PC-9 (cell line): Measurements from ENCODE around the gene SCIN. TPM values are rescaled to one million over a fixed set of nuclear protein-coding genes. Genes with fewer than 3 reads are reported as not detected.

Experiments
- BruUV-seq: library from RNA; stranded (reverse); fragments of 400-500 nt; replicated peaks from 2 replicates; lab custom pipeline; 2021; lab: Mats Ljungman, UMichigan
- CTCF ChIA-PET: fragments of 300-600 bp; sonication (Branson Sonifier 250); formaldehyde crosslinking; loops from one replicate; lab custom pipeline; 2022; ENCODE audit warnings: antibody characterized with exemption; lab: Charles Lee
- POLR2A ChIA-PET: fragments of 300-600 bp; sonication (Branson Sonifier 250); formaldehyde crosslinking; loops from one replicate; lab custom pipeline; 2022; ENCODE audit warnings: antibody characterized with exemption; ENCODE audit not compliant: unreplicated experiment; lab: Charles Lee
- DNase-seq, 2 experiments: peaks; one replicate each; pipeline versions ENCODE4 v3.0.0 to v3.0.0-alpha.2; 2015 to 2022; ENCODE audit warnings: mixed read lengths in 1 of 2
- H2AFZ ChIP-seq: fragments of 200-600 bp; sonication (generic); 2 replicates; pipeline ENCODE4 v1.8.1; 2017; ENCODE audit warnings: antibody characterized with exemption
- H3F3A ChIP-seq: fragments of 200-600 bp; sonication (generic); 2 replicates; pipeline ENCODE4 v1.8.1; 2017; ENCODE audit warnings: antibody characterized with exemption, mild to moderate bottlenecking, low read depth; ENCODE audit not compliant: insufficient read depth
- H3K27ac ChIP-seq: fragments of 200-600 bp; sonication (generic); 2 replicates; pipeline ENCODE4 v1.6.1; 2016; ENCODE audit warnings: mixed run types
- H3K27me3 ChIP-seq: fragments of 200-600 bp; sonication (generic); 2 replicates; pipeline ENCODE4 v1.6.1; 2016; ENCODE audit warnings: low read depth, mixed run types; ENCODE audit not compliant: insufficient read depth
- H3K36me3 ChIP-seq: fragments of 200-600 bp; sonication (generic); 2 replicates; pipeline ENCODE4 v1.6.1; 2016; ENCODE audit warnings: low read depth, mixed run types
- H3K4me1 ChIP-seq: fragments of 200-600 bp; sonication (generic); replicated peaks from 2 replicates; pipeline ENCODE4 v1.6.1; 2016; ENCODE audit warnings: mixed run types; ENCODE audit not compliant: insufficient read depth
- H3K4me2 ChIP-seq: fragments of 200-600 bp; sonication (generic); 2 replicates; pipeline ENCODE4 v1.6.1; 2017; ENCODE audit warnings: mixed run types
- H3K4me3 ChIP-seq: fragments of 200-600 bp; sonication (generic); 2 replicates; pipeline ENCODE4 v1.6.1; 2016; ENCODE audit warnings: mixed run types
- H3K79me2 ChIP-seq: fragments of 200-600 bp; sonication (generic); 2 replicates; pipeline ENCODE4 v1.6.1; 2017; ENCODE audit warnings: low read depth, mixed run types
- H3K9me2 ChIP-seq: fragments of 200-600 bp; sonication (generic); 2 replicates; pipeline ENCODE4 v1.8.1; 2017; ENCODE audit warnings: mild to moderate bottlenecking; ENCODE audit not compliant: insufficient read depth
- H3K9me3 ChIP-seq: fragments of 200-600 bp; sonication (generic); 2 replicates; pipeline ENCODE4 v1.8.1; 2016; ENCODE audit warnings: low read depth; ENCODE audit not compliant: insufficient read depth
- H4K20me1 ChIP-seq: fragments of 200-600 bp; sonication (generic); 2 replicates; pipeline ENCODE4 v1.8.1; 2017; ENCODE audit not compliant: insufficient read depth
- EZH2 ChIP-seq: fragments of 200-600 bp; sonication (generic); IDR thresholded peaks from 2 replicates; pipeline ENCODE4 v1.8.0; 2017; ENCODE audit warnings: antibody characterized with exemption, low read depth
- intact Hi-C: fragments of 100-400 bp; cut with micrococcal nuclease; formaldehyde crosslinking; loops from one replicate; pipeline ENCODE4 v1.10.0; 2022; ENCODE audit not compliant: unreplicated experiment
- total RNA-seq: library from RNA; stranded (reverse); gene quantifications from 2 replicates; pipeline ENCODE4 v1.2.3, GENCODE V29; 2021
- TF ChIP-seq, protein P1 (sequence below): fragments of 200-600 bp; sonication (generic); conservative IDR thresholded peaks from 2 replicates; pipeline ENCODE4 v1.6.1; 2017; ENCODE audit warnings: mixed run types, antibody characterized with exemption, mild to moderate bottlenecking, moderate library complexity

The SCIN gene
- total RNA-seq, 1 experiment from 2014 or later, result 0.92 TPM

- no peaks in the 10 kb centered on the region for H3K36me3 ChIP-seq
- POLR2A ChIA-PET, result interaction anchor here (0.7 kb wide), 1 partner anchor 63 kb away, joined by 9 read pairs; no protein-coding TSS in a partner anchor
- no peaks in the 10 kb centered on the region for H3K27me3 ChIP-seq
- no peak for TF ChIP-seq EZH2
- TF ChIP-seq, protein P1, sequence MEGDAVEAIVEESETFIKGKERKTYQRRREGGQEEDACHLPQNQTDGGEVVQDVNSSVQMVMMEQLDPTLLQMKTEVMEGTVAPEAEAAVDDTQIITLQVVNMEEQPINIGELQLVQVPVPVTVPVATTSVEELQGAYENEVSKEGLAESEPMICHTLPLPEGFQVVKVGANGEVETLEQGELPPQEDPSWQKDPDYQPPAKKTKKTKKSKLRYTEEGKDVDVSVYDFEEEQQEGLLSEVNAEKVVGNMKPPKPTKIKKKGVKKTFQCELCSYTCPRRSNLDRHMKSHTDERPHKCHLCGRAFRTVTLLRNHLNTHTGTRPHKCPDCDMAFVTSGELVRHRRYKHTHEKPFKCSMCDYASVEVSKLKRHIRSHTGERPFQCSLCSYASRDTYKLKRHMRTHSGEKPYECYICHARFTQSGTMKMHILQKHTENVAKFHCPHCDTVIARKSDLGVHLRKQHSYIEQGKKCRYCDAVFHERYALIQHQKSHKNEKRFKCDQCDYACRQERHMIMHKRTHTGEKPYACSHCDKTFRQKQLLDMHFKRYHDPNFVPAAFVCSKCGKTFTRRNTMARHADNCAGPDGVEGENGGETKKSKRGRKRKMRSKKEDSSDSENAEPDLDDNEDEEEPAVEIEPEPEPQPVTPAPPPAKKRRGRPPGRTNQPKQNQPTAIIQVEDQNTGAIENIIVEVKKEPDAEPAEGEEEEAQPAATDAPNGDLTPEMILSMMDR, result no peak
- intact Hi-C loops, result no loop called here
- no peaks in the 10 kb centered on the region for H3K79me2 ChIP-seq
- DNase-seq, result no peak
- H3K4me3 ChIP-seq, result no peak overlapping the region
- no peaks in the 10 kb centered on the region for H3K9me2 ChIP-seq
- H3F3A ChIP-seq, result peaks cover 4% of the 10 kb centered on the region; the same call in 1 of the 2 replicates
- no TSS peak for BruUV-seq
- CTCF ChIA-PET, result no interaction called here
- peaks cover 13% of the 10 kb centered on the region for H3K4me1 ChIP-seq
- no peaks in the 10 kb centered on the region for H4K20me1 ChIP-seq
- H2AFZ ChIP-seq, result no peak overlapping the region
- no peak overlapping the region for H3K27ac ChIP-seq
- H3K4me2 ChIP-seq, result no peak overlapping the region
- H3K9me3 ChIP-seq, result no peaks in the 10 kb centered on the region
These were observed 21.4 kb upstream of the SCIN start for GRCh38 chr7:12549106-12549505.

GRCh38 chr7:12550956-12551355 is 19.6 kb upstream of the SCIN start:
- H3K9me3 ChIP-seq, result no peaks in the 10 kb centered on the region
- TF ChIP-seq, protein P1, result no peak
- TF ChIP-seq EZH2, result no peak
- no TSS peak for BruUV-seq
- H3K79me2 ChIP-seq, result no peaks in the 10 kb centered on the region
- POLR2A ChIA-PET, result interaction anchor here (0.7 kb wide), 1 partner anchor 60 kb away, joined by 4 read pairs; no protein-coding TSS in a partner anchor
- H3K36me3 ChIP-seq, result no peaks in the 10 kb centered on the region
- H3K27ac ChIP-seq, result no peak overlapping the region
- H3K27me3 ChIP-seq, result no peaks in the 10 kb centered on the region
- no peak overlapping the region for H2AFZ ChIP-seq
- no peak overlapping the region for H3K4me3 ChIP-seq
- no peaks in the 10 kb centered on the region for H4K20me1 ChIP-seq
- no peak overlapping the region for H3K4me2 ChIP-seq
- CTCF ChIA-PET, result no interaction called here
- intact Hi-C loops, result no loop called here
- no peaks in the 10 kb centered on the region for H3K9me2 ChIP-seq
- no peaks in the 10 kb centered on the region for H3F3A ChIP-seq
- no peak for DNase-seq
- no peaks in the 10 kb centered on the region for H3K4me1 ChIP-seq

- Histone ChIP-seq H3K4me3 (no peak overlapping the region), H3K9me3 (no peaks in the 10 kb centered on the region), H3K4me2 (no peak overlapping the region), H3K27ac (no peak overlapping the region), H3K27me3 (no peaks in the 10 kb centered on the region), H3K36me3 (no peaks in the 10 kb centered on the region), H3K9me2 (no peaks in the 10 kb centered on the region), H4K20me1 (no peaks in the 10 kb centered on the region), H2AFZ (no peak overlapping the region), H3K4me1 (no peaks in the 10 kb centered on the region), H3F3A (no peaks in the 10 kb centered on the region), H3K79me2 (no peaks in the 10 kb centered on the region)
- CTCF ChIA-PET, result interaction anchor here (0.7 kb wide), 1 partner anchor 47 kb away, joined by 3 read pairs; no protein-coding TSS in a partner anchor
- no TSS peak for BruUV-seq
- no peak for DNase-seq
- intact Hi-C loops, result no loop called here
- TF ChIP-seq, protein P1, result no peak
- TF ChIP-seq EZH2, result no peak
- POLR2A ChIA-PET, result interaction anchor here (0.6 kb wide), 1 partner anchor 11 kb away, joined by 15 read pairs; no protein-coding TSS in a partner anchor
These were observed 17.6 kb upstream of the SCIN start for GRCh38 chr7:12552876-12553275.
